SK-N-SH treated with all-trans-retinoic acid at 6 μM for 48 hours (cell line): Measurements from ENCODE around the gene GRIK3.

Experiments used
- OSR1 ChIP-seq: fragments of 250-450 bp; sonication (Bioruptor Pico); IDR thresholded peaks from 2 replicates; pipeline ENCODE4 v1.8.0; 2022; ENCODE audit warnings: moderate library complexity, mild to moderate bottlenecking, inconsistent platforms
- PATZ1 ChIP-seq: fragments of 250-450 bp; sonication (Bioruptor Pico); IDR thresholded peaks from 2 replicates; pipeline ENCODE4 v1.8.0; 2020; ENCODE audit warnings: mild to moderate bottlenecking, moderate library complexity, borderline replicate concordance
- SNAI2 ChIP-seq: fragments of 250-450 bp; sonication (Bioruptor Pico); IDR thresholded peaks from 2 replicates; pipeline ENCODE4 v1.5.0; 2020; ENCODE audit warnings: mild to moderate bottlenecking, moderate library complexity
- TOX ChIP-seq: fragments of 250-450 bp; sonication (Bioruptor Pico); IDR thresholded peaks from 2 replicates; pipeline ENCODE4 v1.8.0; 2021; ENCODE audit warnings: mild to moderate bottlenecking, moderate library complexity, borderline replicate concordance
- ZFP3 ChIP-seq: fragments of 250-450 bp; sonication (Bioruptor Pico); IDR thresholded peaks from 2 replicates; pipeline ENCODE4 v1.5.0; 2020; ENCODE audit warnings: mild to moderate bottlenecking, moderate library complexity

- no peak for TF ChIP-seq TOX (CRISPR knock-in tag)
- TF ChIP-seq SNAI2 (CRISPR knock-in tag), result no peak
- TF ChIP-seq ZFP3 (CRISPR knock-in tag), result no peak
- TF ChIP-seq OSR1 (CRISPR knock-in tag), result no peak
- no peak for TF ChIP-seq PATZ1
Observed at GRCh38 chr1:36925251-36925650, 109.1 kb downstream of the GRIK3 start.
